Esophagus squamous epithelium (tissue), 4 donors: ENCODE data around the gene CSN3.

Experiments used
- POLR2A ChIP-seq, 4 donors: fragments of 450-650 bp; IDR thresholded peaks; one replicate each; pipeline ENCODE4 v1.6.1; 2017; ENCODE audit warnings: antibody characterized with exemption in 4 of 4, mild to moderate bottlenecking in 4 of 4, moderate library complexity in 3 of 4
- TF ChIP-seq, protein P1 (sequence below), 6 experiments: fragments of 450-650 bp in 4 of 6; fragments of 200-600 bp in 2 of 6; sonication (generic) in 2 of 6; IDR thresholded peaks; one replicate each; pipeline ENCODE4 v1.5.1; 2016 to 2019; ENCODE audit warnings: antibody characterized with exemption in 6 of 6, mild to moderate bottlenecking in 4 of 6, moderate library complexity in 4 of 6

DNA sequence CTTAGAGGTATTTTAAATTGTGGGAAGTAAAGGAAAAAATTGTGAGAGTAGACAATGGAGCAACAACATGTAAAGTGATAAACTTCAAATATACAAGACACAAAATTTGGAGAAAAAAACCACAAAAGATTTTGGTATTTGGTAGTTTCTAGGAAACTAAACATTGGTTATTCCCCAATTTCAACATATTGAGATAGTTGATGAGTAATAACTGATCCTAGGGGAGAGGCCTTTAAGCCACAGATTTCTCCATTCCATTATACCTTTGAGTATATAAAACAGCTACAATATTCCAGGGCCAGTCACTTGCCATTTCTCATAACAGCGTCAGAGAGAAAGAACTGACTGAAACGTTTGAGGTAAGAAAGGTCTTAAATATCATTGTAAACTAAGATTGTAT lies 16.6 kb upstream of the CSN3 start, which contains the start of gene FDCSP:
- TF ChIP-seq, protein P1, sequence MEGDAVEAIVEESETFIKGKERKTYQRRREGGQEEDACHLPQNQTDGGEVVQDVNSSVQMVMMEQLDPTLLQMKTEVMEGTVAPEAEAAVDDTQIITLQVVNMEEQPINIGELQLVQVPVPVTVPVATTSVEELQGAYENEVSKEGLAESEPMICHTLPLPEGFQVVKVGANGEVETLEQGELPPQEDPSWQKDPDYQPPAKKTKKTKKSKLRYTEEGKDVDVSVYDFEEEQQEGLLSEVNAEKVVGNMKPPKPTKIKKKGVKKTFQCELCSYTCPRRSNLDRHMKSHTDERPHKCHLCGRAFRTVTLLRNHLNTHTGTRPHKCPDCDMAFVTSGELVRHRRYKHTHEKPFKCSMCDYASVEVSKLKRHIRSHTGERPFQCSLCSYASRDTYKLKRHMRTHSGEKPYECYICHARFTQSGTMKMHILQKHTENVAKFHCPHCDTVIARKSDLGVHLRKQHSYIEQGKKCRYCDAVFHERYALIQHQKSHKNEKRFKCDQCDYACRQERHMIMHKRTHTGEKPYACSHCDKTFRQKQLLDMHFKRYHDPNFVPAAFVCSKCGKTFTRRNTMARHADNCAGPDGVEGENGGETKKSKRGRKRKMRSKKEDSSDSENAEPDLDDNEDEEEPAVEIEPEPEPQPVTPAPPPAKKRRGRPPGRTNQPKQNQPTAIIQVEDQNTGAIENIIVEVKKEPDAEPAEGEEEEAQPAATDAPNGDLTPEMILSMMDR (IDR thresholded peaks at IDR 0.05), result no peak
- no peak for TF ChIP-seq POLR2A (IDR thresholded peaks at IDR 0.05)
